ENCODE data around the gene AP1S2. TPM values are rescaled to one million over a fixed set of nuclear protein-coding genes. Genes with fewer than 3 reads are reported as not detected.

The AP1S2 gene
- total and polyA plus RNA-seq, 2 of the 13 experiments (the other 11 are each of a cell fraction or from before 2014, with no cell fraction given): 10.1 to 18.8 TPM

DNA sequence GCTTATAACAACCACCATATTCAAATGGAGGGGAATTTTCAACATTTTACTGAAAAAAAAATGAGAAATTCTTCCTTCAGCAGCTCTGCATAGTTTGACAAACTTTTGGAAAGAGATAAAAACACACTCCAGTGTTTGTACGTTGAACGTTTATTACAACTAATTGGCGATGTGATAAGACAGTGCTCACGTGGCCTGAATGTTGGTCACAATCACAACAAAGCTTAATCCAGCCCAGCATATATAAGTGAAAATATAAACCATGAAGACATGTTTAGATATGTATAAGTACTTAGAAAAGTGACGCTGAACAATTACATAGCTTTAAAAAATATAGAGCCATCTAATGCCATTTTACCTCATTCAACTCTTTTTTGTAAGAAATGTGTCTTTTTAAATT lies 28.7 kb downstream of the AP1S2 start:
- Histone ChIP-seq H2AFZ (ENCODE audit: low read length) (no peak overlapping the region), H3K9me3 (ENCODE audit: low read length) (no peaks in the 10 kb centered on the region), H3K36me3 (replicated peaks in 1 of 2; ENCODE audit: control insufficient read depth in 1 of 2, insufficient read depth in 2 of 2, low read length in 2 of 2) (no peaks in the 10 kb centered on the region), H3K27ac (ENCODE audit: extremely low read length, insufficient read depth, low read length) (no peak overlapping the region), H3K27me3 (ENCODE audit: control insufficient read depth in 1 of 2, insufficient read depth in 2 of 2, low read length in 2 of 2) (no peaks in the 10 kb centered on the region), H3K4me3 (replicated peaks in 1 of 3; ENCODE audit: insufficient read depth in 1 of 3, low read depth in 2 of 3, low read length in 3 of 3) (no peak overlapping the region), H3K9ac (ENCODE audit: insufficient read depth, low read depth, low read length) (no peak overlapping the region), H3K79me2 (ENCODE audit: insufficient read depth, low read length) (no peaks in the 10 kb centered on the region), H4K20me1 (ENCODE audit: insufficient read depth, low read length) (no peaks in the 10 kb centered on the region), H3K4me1 (ENCODE audit: insufficient read depth, low read length) (no peaks in the 10 kb centered on the region), H3K4me2 (ENCODE audit: low read depth, low read length) (no peak overlapping the region)
- CTCF ChIA-PET (ENCODE audit: low intra/inter-chr PET ratio, low total read pairs): no interaction called here
- ATAC-seq: no peak
- DNase-seq (ENCODE audit: low spot score): no peak
- FAIRE-seq: no peak
- TF ChIP-seq MBD4 (IDR thresholded peaks at IDR 0.05; ENCODE audit: borderline replicate concordance, low read length) (no peak), ZFP36L1 (CRISPR knock-in tag; IDR thresholded peaks at IDR 0.05) (no peak), RFXAP (CRISPR knock-in tag; IDR thresholded peaks at IDR 0.05; ENCODE audit: borderline replicate concordance) (no peak), MAFF (IDR thresholded peaks at IDR 0.05; ENCODE audit: low read depth, low read length) (no peak), MXD1 (CRISPR knock-in tag; IDR thresholded peaks at IDR 0.05) (no peak), FOXC1 (CRISPR knock-in tag; IDR thresholded peaks at IDR 0.05; ENCODE audit: borderline replicate concordance) (no peak), PHB2 (IDR thresholded peaks at IDR 0.05; ENCODE audit: partially characterized antibody) (no peak), CTCF (CRISPR knock-in tag; IDR thresholded peaks at IDR 0.05) (no peak), KDM4B (CRISPR knock-in tag; IDR thresholded peaks at IDR 0.05) (no peak)
- TF ChIP-seq, protein P1, sequence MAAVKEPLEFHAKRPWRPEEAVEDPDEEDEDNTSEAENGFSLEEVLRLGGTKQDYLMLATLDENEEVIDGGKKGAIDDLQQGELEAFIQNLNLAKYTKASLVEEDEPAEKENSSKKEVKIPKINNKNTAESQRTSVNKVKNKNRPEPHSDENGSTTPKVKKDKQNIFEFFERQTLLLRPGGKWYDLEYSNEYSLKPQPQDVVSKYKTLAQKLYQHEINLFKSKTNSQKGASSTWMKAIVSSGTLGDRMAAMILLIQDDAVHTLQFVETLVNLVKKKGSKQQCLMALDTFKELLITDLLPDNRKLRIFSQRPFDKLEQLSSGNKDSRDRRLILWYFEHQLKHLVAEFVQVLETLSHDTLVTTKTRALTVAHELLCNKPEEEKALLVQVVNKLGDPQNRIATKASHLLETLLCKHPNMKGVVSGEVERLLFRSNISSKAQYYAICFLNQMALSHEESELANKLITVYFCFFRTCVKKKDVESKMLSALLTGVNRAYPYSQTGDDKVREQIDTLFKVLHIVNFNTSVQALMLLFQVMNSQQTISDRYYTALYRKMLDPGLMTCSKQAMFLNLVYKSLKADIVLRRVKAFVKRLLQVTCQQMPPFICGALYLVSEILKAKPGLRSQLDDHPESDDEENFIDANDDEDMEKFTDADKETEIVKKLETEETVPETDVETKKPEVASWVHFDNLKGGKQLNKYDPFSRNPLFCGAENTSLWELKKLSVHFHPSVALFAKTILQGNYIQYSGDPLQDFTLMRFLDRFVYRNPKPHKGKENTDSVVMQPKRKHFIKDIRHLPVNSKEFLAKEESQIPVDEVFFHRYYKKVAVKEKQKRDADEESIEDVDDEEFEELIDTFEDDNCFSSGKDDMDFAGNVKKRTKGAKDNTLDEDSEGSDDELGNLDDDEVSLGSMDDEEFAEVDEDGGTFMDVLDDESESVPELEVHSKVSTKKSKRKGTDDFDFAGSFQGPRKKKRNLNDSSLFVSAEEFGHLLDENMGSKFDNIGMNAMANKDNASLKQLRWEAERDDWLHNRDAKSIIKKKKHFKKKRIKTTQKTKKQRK (IDR thresholded peaks at IDR 0.05; ENCODE audit: low read length): no peak
- intact Hi-C loops (cut with micrococcal nuclease; ENCODE audit: unreplicated experiment) (no loop called here), in situ Hi-C loops (cut with HindIII; ENCODE audit: extremely low pct_ligation_motif_present, low pct_unique_long_range_greater_than_20kb) (no loop called here)
- WGBS (ENCODE audit: low lambda C conversion rate): 97% methylated on average over 5 of the region's 5 CpGs
- POLR2A ChIA-PET: no interaction called here
- BruUV-seq (replicated peaks): no TSS peak

Data from HepG2 (cell line).